Psoas muscle (tissue), 8 donors: ENCODE results near the gene WWC1. TPM values are rescaled to one million over a fixed set of nuclear protein-coding genes. Genes with fewer than 3 reads are reported as not detected.

Experiments used
- ATAC-seq, 4 donors: fragments of 200-7000 bp; cut with Tn5 transposase; one replicate each; pipeline ENCODE4 v1.9.1; 2020; ENCODE audit warnings: moderate library complexity in 3 of 4, mild to moderate bottlenecking in 2 of 4
- DNase-seq, 2 donors: peaks; one replicate each; pipeline ENCODE4 v3.0.0-alpha.2; 2020
- H3K27ac ChIP-seq: fragments of 200-600 bp; one replicate; pipeline ENCODE4 v1.8.0; 2022
- H3K27me3 ChIP-seq, 3 donors: fragments of 200-600 bp in 1 of 3; one replicate each; pipeline versions ENCODE4 v1.6.1 to v1.8.0; 2013 to 2022; ENCODE audit warnings: low read length in 2 of 3, mild to moderate bottlenecking in 2 of 3, moderate library complexity in 1 of 3; ENCODE audit not compliant: insufficient read depth in 3 of 3
- H3K36me3 ChIP-seq, 2 donors: fragments of 200-600 bp in 1 of 2; one replicate each; pipeline versions ENCODE4 v1.6.1 to v1.8.0; 2013 to 2022; ENCODE audit warnings: low read depth in 1 of 2, mild to moderate bottlenecking in 1 of 2, moderate library complexity in 1 of 2; ENCODE audit not compliant: insufficient read depth in 1 of 2
- H3K4me1 ChIP-seq: fragments of 200-600 bp; one replicate; pipeline ENCODE4 v1.8.0; 2022
- H3K4me3 ChIP-seq: fragments of 200-600 bp; one replicate; pipeline ENCODE4 v1.8.0; 2022; ENCODE audit warnings: mild to moderate bottlenecking
- H3K9me3 ChIP-seq: fragments of 200-600 bp; one replicate; pipeline ENCODE4 v1.8.0; 2022
- WGBS, 3 donors: extraction: QIAGEN DNeasy Blood & Tissue Kit; methylation state at CpG; one replicate each; pipeline versions ENCODE4 v1.1.6 to v1.1.7; 2013; 5-methylcytosine and 5-hydroxymethylcytosine counted together
- intact Hi-C, 2 donors: fragments of 100-400 bp; cut with DNase I; formaldehyde crosslinking; loops; one replicate each; pipeline versions ENCODE4 v1.11.0 to v1.14.2; 2022
- polyA plus RNA-seq, 3 donors: library from polyadenylated mRNA; stranded (reverse); fragments of 200-250 nt; gene quantifications; one replicate each; pipeline ENCODE4 v1.2.3, GENCODE V29; 2013
- total RNA-seq, 4 donors: library from RNA; stranded (reverse); fragmentation: NEBNext Ultra II Directional in 2 of 4; extraction: Animal tissue kit (Norgen Biotek cat#: 25700) in 2 of 4; gene quantifications; one replicate each; pipeline versions ENCODE4 v1.2.1 to v1.2.4, GENCODE V29; 2021 to 2023
- TF ChIP-seq, protein P1 (sequence below): fragments of 200-600 bp; IDR thresholded peaks from one replicate; pipeline ENCODE4 v1.8.0; 2022; ENCODE audit warnings: antibody characterized with exemption
- donor health status: healthy with polysubstance abuse.
- donor health status: DM: no; HTN: no; CAD: no; lungs with moderate emphysema.
- donor health status: Bipolar disorder and iron deficiency.
- donor health status: healthy.
- donor health status: DM: yes; HTN: yes; CAD: no.
- donor health status: DM: no; HTN: no; CAD: no.
- donor health status: DM: no; HTN: no; CAD: no.
- donor health status: DM: yes; HTN: yes; CAD: no.

The WWC1 gene
- total and polyA plus RNA-seq, 7 donors: 0.03 to 0.25 (median 0.08) TPM; not detected in 3

DNA sequence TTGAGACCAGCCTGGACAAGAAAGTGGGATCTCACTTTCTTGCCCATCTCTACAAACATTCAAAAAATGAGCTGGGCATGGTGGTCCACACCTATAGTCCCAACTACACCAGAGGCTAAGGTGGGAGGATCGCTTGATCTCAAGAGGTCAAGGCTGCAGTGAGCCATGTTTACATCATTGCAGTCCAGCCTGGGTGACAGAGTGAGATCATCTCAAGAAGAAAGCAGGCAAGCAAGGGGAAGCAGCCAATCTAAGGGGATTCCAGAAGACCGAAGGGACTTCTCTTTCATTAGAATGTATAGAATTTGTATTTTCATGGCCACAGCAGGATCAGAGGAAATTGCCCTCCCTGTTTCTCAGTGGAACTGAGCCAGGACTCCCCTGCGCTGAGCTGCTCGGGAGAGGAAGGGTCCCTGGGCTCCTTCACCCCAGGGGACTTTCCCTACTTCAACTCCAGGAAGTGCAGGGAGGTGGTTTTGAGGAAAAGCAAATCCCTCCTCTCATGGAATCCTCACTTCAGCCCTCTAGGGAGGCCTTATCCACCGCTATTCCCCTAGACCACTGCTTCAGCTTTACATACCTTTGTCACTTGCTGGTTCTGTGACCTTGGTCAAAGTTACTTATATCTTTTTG lies 12.1 kb downstream of the WWC1 start:
- WGBS, 3 donors: 62 to 69% (median 65%) methylated on average over 5 of the region's 5 CpGs
- Histone ChIP-seq H3K4me1 (no peaks in the 10 kb centered on the region), H3K9me3 (no peaks in the 10 kb centered on the region), H3K27me3 (peaks cover 0 to 4% (median 0%) of the 10 kb centered on the region in 3 donors), H3K36me3 (no peaks in the 10 kb centered on the region), H3K27ac (no peak overlapping the region), H3K4me3 (no peak overlapping the region)
- TF ChIP-seq, protein P1, sequence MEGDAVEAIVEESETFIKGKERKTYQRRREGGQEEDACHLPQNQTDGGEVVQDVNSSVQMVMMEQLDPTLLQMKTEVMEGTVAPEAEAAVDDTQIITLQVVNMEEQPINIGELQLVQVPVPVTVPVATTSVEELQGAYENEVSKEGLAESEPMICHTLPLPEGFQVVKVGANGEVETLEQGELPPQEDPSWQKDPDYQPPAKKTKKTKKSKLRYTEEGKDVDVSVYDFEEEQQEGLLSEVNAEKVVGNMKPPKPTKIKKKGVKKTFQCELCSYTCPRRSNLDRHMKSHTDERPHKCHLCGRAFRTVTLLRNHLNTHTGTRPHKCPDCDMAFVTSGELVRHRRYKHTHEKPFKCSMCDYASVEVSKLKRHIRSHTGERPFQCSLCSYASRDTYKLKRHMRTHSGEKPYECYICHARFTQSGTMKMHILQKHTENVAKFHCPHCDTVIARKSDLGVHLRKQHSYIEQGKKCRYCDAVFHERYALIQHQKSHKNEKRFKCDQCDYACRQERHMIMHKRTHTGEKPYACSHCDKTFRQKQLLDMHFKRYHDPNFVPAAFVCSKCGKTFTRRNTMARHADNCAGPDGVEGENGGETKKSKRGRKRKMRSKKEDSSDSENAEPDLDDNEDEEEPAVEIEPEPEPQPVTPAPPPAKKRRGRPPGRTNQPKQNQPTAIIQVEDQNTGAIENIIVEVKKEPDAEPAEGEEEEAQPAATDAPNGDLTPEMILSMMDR: no peak
- ATAC-seq: no peak
- no peak for DNase-seq
- intact Hi-C loops: no loop called here

DNA sequence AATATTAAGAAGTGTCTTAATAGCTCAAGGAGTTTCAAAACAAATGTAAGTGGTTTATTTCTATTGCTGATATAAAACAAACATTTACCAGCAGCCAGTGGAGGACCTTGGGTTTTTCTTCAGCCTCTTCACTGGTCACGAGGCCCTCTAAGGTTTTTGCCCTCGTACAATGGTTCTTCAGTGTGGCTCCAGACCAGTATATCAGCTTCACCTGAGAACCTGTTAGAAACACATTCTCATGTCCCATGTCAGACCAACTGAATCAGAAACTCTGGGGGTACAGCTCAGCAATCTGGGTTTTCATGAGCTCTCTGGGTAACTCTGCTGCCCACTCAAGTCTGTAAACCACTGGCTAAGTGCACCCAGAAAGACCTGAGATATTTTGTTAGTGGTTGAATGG lies 12.9 kb downstream of the WWC1 start:
- Histone ChIP-seq H3K27me3 (peaks cover 0 to 4% (median 0%) of the 10 kb centered on the region in 3 donors), H3K27ac (no peak overlapping the region), H3K4me1 (no peaks in the 10 kb centered on the region), H3K36me3 (no peaks in the 10 kb centered on the region), H3K4me3 (no peak overlapping the region), H3K9me3 (no peaks in the 10 kb centered on the region)
- intact Hi-C loops: no loop called here
- WGBS, 3 donors: 76 to 88% (median 86%) methylated on average over 2 of the region's 2 CpGs
- DNase-seq (no peak), ATAC-seq (no peak)
- TF ChIP-seq, protein P1: no peak

DNA sequence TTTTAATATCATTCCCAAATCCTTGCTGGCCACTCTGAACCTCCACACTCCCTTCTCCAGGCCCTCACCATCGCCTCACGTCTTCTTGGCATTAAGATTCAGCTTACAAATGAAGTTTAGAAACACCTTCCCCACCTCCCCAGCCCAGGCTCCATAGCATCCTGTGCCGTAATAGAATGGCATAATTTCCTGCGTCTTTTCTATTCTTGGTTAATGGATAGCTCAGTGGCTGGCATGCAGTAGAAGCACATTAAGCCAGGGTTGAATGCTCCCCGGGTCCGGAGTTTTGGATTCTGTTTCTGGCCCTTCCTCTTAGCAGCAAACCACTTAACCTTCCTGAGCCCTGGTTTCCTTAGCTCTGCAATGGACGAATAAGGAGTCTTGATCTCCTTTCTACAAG lies 13.8 kb downstream of the WWC1 start:
- Histone ChIP-seq H3K36me3 (no peaks in the 10 kb centered on the region), H3K4me3 (no peak overlapping the region), H3K27me3 (peaks cover 0 to 4% (median 0%) of the 10 kb centered on the region in 3 donors), H3K9me3 (no peaks in the 10 kb centered on the region), H3K27ac (no peak overlapping the region), H3K4me1 (no peaks in the 10 kb centered on the region)
- intact Hi-C loops: no loop called here
- no peak for ATAC-seq
- WGBS, 3 donors: 74 to 81% (median 78%) methylated on average over 7 of the region's 7 CpGs
- TF ChIP-seq, protein P1: no peak
- no peak for DNase-seq

DNA sequence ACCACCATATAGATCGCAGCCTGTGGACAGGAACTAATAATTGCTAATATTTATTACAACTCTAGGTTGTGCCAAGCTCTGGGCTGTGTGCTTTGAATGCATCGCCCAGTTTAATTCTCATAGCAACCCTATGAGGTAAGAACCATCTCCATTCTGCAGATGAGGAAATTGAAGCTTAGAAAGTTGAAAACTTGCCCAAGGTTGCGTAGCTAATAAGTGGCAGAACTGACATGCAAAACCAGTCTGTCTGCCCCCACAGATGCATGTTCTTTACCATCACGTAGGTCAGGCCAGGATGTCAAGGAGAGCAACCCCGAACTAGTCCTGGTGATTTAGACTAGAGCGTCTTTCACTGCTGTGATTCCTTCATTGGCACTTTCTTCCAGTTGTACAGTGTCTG lies 15.6 kb downstream of the WWC1 start:
- DNase-seq: no peak
- Histone ChIP-seq H3K4me1 (no peaks in the 10 kb centered on the region), H3K36me3 (no peaks in the 10 kb centered on the region), H3K4me3 (no peak overlapping the region), H3K27ac (no peak overlapping the region), H3K27me3 (peaks cover 0 to 1% (median 0%) of the 10 kb centered on the region in 3 donors), H3K9me3 (no peaks in the 10 kb centered on the region)
- TF ChIP-seq, protein P1: no peak
- intact Hi-C loops: no loop called here
- 79 to 80% (median 80%) methylated on average over 6 of the region's 6 CpGs for WGBS, 3 donors
- ATAC-seq: no peak
